Neural progenitor cell (in vitro differentiated cells): ENCODE measurements around the gene CDK9. TPM values are rescaled to one million over a fixed set of nuclear protein-coding genes. Genes with fewer than 3 reads are reported as not detected.

ENCODE experiments used
- DNase-seq: peaks from one replicate; pipeline ENCODE4 v3.0.0-alpha.2; 2016; ENCODE audit warnings: low spot score
- H2AFZ ChIP-seq: fragments of 200-600 bp; sonication (generic); replicated peaks from 2 replicates; pipeline ENCODE4 v1.6.1; 2016; ENCODE audit warnings: antibody characterized with exemption
- H3F3A ChIP-seq: fragments of 200-600 bp; sonication (generic); 2 replicates; pipeline ENCODE4 v1.6.1; 2016; ENCODE audit warnings: antibody characterized with exemption, low read depth
- H3K27ac ChIP-seq: fragments of 200-600 bp; sonication (generic); 2 replicates; pipeline ENCODE4 v1.5.1; 2016; ENCODE audit warnings: mild to moderate bottlenecking
- H3K27me3 ChIP-seq: fragments of 200-600 bp; sonication (generic); 2 replicates; pipeline ENCODE4 v1.6.1; 2016; ENCODE audit warnings: mild to moderate bottlenecking, moderate library complexity
- H3K36me3 ChIP-seq: fragments of 200-600 bp; sonication (generic); 2 replicates; pipeline ENCODE4 v1.5.1; 2016
- H3K4me1 ChIP-seq: fragments of 200-600 bp; sonication (generic); 2 replicates; pipeline ENCODE4 v1.6.1; 2016; ENCODE audit warnings: mixed run types
- H3K4me2 ChIP-seq: fragments of 200-600 bp; sonication (generic); 2 replicates; pipeline ENCODE4 v1.6.1; 2016
- H3K4me3 ChIP-seq: fragments of 200-600 bp; sonication (generic); 2 replicates; pipeline ENCODE4 v1.5.1; 2016
- H3K79me2 ChIP-seq: fragments of 200-600 bp; sonication (generic); 2 replicates; pipeline ENCODE4 v1.6.1; 2016; ENCODE audit warnings: low read depth
- H3K9ac ChIP-seq: fragments of 200-600 bp; sonication (generic); 2 replicates; pipeline ENCODE4 v1.6.1; 2016
- H3K9me3 ChIP-seq: fragments of 200-600 bp; sonication (generic); 2 replicates; pipeline ENCODE4 v1.5.1; 2016; ENCODE audit warnings: low read depth
- H4K20me1 ChIP-seq: fragments of 200-600 bp; sonication (generic); 2 replicates; pipeline ENCODE4 v1.6.1; 2016; ENCODE audit warnings: low read depth
- H3K27ac Mint-ChIP-seq: 3 replicates; pipeline ENCODE4 v1.8.0; 2021; ENCODE audit warnings: mixed read lengths
- H3K27me3 Mint-ChIP-seq: 2 replicates; pipeline ENCODE4 v1.8.0; 2022; ENCODE audit warnings: low read depth, mild to moderate bottlenecking, inconsistent platforms, moderate library complexity, mixed read lengths; ENCODE audit not compliant: insufficient read depth
- H3K36me3 Mint-ChIP-seq: 3 replicates; pipeline ENCODE4 v1.8.0; 2021; ENCODE audit warnings: mixed read lengths
- H3K4me1 Mint-ChIP-seq: 3 replicates; pipeline ENCODE4 v1.8.0; 2021; ENCODE audit warnings: mixed read lengths
- H3K4me3 Mint-ChIP-seq: 3 replicates; pipeline ENCODE4 v1.8.0; 2021; ENCODE audit warnings: mild to moderate bottlenecking, moderate library complexity, mixed read lengths
- H3K9me3 Mint-ChIP-seq: 3 replicates; pipeline ENCODE4 v1.8.0; 2020; ENCODE audit warnings: mixed read lengths
- EZH2 ChIP-seq: fragments of 200-600 bp; sonication (generic); IDR thresholded peaks from 2 replicates; pipeline ENCODE4 v1.6.1; 2017; ENCODE audit warnings: antibody characterized with exemption, mild to moderate bottlenecking, moderate library complexity
- EZH2phosphoT487 ChIP-seq: fragments of 200-600 bp; sonication (generic); IDR thresholded peaks from 2 replicates; pipeline ENCODE4 v1.6.1; 2017; ENCODE audit warnings: antibody characterized with exemption
- total RNA-seq: library from RNA; depleted of rRNA; stranded (reverse); fragments of >200 nt; gene quantifications from 2 replicates; pipeline ENCODE4 v1.2.3, GENCODE V29; 2015; ENCODE audit warnings: low replicate concordance
- TF ChIP-seq, protein P1 (sequence below): fragments of 200-600 bp; sonication (generic); IDR thresholded peaks from 2 replicates; pipeline ENCODE4 v1.5.1; 2017; ENCODE audit warnings: antibody characterized with exemption, mild to moderate bottlenecking

CDK9 gene
- total RNA-seq, 1 donor from 2014 or later: 22.5 TPM

GRCh38 chr9:127763918-127764384 is 21.9 kb upstream of the CDK9 start:
- peak overlapping the region; percentile 57 for H2AFZ ChIP-seq
- H3K36me3 ChIP-seq: no peaks in the 10 kb centered on the region
- no peak overlapping the region for H3K4me2 ChIP-seq
- no peaks in the 10 kb centered on the region for H4K20me1 ChIP-seq
- H3K4me1 ChIP-seq: peaks cover 10% of the 10 kb centered on the region
- H3K4me1 Mint-ChIP-seq: peaks cover 42% of the 10 kb centered on the region
- H3K27me3 Mint-ChIP-seq: peaks cover 20% of the 10 kb centered on the region
- no peaks in the 10 kb centered on the region for H3K9me3 Mint-ChIP-seq
- H3K27ac Mint-ChIP-seq: peak overlapping the region; percentile 88
- no peaks in the 10 kb centered on the region for H3K36me3 Mint-ChIP-seq
- DNase-seq: peak; percentile 77
- H3K27ac ChIP-seq: no peak overlapping the region
- H3K4me3 ChIP-seq: no peak overlapping the region
- no peak overlapping the region for H3K4me3 Mint-ChIP-seq
- H3K79me2 ChIP-seq: no peaks in the 10 kb centered on the region
- no peak for TF ChIP-seq EZH2
- TF ChIP-seq, protein P1, sequence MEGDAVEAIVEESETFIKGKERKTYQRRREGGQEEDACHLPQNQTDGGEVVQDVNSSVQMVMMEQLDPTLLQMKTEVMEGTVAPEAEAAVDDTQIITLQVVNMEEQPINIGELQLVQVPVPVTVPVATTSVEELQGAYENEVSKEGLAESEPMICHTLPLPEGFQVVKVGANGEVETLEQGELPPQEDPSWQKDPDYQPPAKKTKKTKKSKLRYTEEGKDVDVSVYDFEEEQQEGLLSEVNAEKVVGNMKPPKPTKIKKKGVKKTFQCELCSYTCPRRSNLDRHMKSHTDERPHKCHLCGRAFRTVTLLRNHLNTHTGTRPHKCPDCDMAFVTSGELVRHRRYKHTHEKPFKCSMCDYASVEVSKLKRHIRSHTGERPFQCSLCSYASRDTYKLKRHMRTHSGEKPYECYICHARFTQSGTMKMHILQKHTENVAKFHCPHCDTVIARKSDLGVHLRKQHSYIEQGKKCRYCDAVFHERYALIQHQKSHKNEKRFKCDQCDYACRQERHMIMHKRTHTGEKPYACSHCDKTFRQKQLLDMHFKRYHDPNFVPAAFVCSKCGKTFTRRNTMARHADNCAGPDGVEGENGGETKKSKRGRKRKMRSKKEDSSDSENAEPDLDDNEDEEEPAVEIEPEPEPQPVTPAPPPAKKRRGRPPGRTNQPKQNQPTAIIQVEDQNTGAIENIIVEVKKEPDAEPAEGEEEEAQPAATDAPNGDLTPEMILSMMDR: peak; percentile 60
- no peaks in the 10 kb centered on the region for H3K27me3 ChIP-seq
- no peaks in the 10 kb centered on the region for H3K9me3 ChIP-seq
- H3F3A ChIP-seq: no peaks in the 10 kb centered on the region
- no peak overlapping the region for H3K9ac ChIP-seq

GRCh38 chr9:127765418-127765817 is 20.4 kb upstream of the CDK9 start:
- TF ChIP-seq EZH2 (no peak), EZH2phosphoT487 (no peak)
- TF ChIP-seq, protein P1: no peak
- no peak for DNase-seq
- no peak overlapping the region for H3K9ac ChIP-seq
- H3K4me1 Mint-ChIP-seq: peaks cover 47% of the 10 kb centered on the region
- H2AFZ ChIP-seq: no peak overlapping the region
- no peak overlapping the region for H3K27ac ChIP-seq
- peaks cover 11% of the 10 kb centered on the region for H3K4me1 ChIP-seq
- no peaks in the 10 kb centered on the region for H3K36me3 Mint-ChIP-seq
- peaks cover 18% of the 10 kb centered on the region for H3K27me3 Mint-ChIP-seq
- H3K9me3 ChIP-seq: no peaks in the 10 kb centered on the region
- H3F3A ChIP-seq: peaks cover 4% of the 10 kb centered on the region
- no peaks in the 10 kb centered on the region for H3K79me2 ChIP-seq
- H3K4me3 Mint-ChIP-seq: peak overlapping the region; percentile 36
- H3K4me2 ChIP-seq: no peak overlapping the region
- no peak overlapping the region for H3K27ac Mint-ChIP-seq
- no peaks in the 10 kb centered on the region for H3K36me3 ChIP-seq
- no peaks in the 10 kb centered on the region for H3K9me3 Mint-ChIP-seq
- H3K27me3 ChIP-seq: peaks cover 4% of the 10 kb centered on the region
- H4K20me1 ChIP-seq: no peaks in the 10 kb centered on the region
- H3K4me3 ChIP-seq: no peak overlapping the region

GRCh38 chr9:127767410-127767809 is 18.4 kb upstream of the CDK9 start:
- H3K4me3 ChIP-seq: no peak overlapping the region
- DNase-seq: no peak
- H3K36me3 ChIP-seq: no peaks in the 10 kb centered on the region
- H3K27me3 Mint-ChIP-seq: peaks cover 20% of the 10 kb centered on the region
- H3K4me3 Mint-ChIP-seq: no peak overlapping the region
- H3K9me3 Mint-ChIP-seq: no peaks in the 10 kb centered on the region
- no peak overlapping the region for H2AFZ ChIP-seq
- TF ChIP-seq, protein P1: no peak
- TF ChIP-seq EZH2phosphoT487 (no peak), EZH2 (no peak)
- peaks cover 8% of the 10 kb centered on the region for H3K27me3 ChIP-seq
- no peaks in the 10 kb centered on the region for H3K9me3 ChIP-seq
- H3K4me1 Mint-ChIP-seq: peaks cover 50% of the 10 kb centered on the region
- no peak overlapping the region for H3K27ac ChIP-seq
- H3K79me2 ChIP-seq: no peaks in the 10 kb centered on the region
- no peak overlapping the region for H3K4me2 ChIP-seq
- H3K9ac ChIP-seq: no peak overlapping the region
- no peaks in the 10 kb centered on the region for H3K36me3 Mint-ChIP-seq
- H3F3A ChIP-seq: peaks cover 12% of the 10 kb centered on the region
- peaks cover 4% of the 10 kb centered on the region for H3K4me1 ChIP-seq
- peak overlapping the region; percentile 78 for H3K27ac Mint-ChIP-seq
- H4K20me1 ChIP-seq: no peaks in the 10 kb centered on the region
